HEK293 (cell line): Measurements from ENCODE around the gene TRIM44.

Source experiments
- CTCF ChIA-PET: fragments of 350-600 bp; formaldehyde crosslinking; extraction: SDS; loops from one replicate; lab custom pipeline; 2021; ENCODE audit warnings: antibody characterized with exemption; lab: Yijun Ruan, JAX
- POLR2A ChIA-PET: fragments of 300-600 bp; formaldehyde crosslinking; extraction: SDS; loops from one replicate; lab custom pipeline; 2020; ENCODE audit warnings: antibody characterized with exemption, inconsistent platforms; lab: Yijun Ruan, JAX
- H3K27ac ChIP-seq: fragments of 200-500 bp; sonication (Bioruptor generic); 2 replicates; pipeline ENCODE4 v1.5.1; 2014; ENCODE audit warnings: low read depth, low read length, control low read depth, inconsistent platforms; ENCODE audit errors: extremely low read depth
- H3K36me3 ChIP-seq, 2 experiments: fragments of 200-500 bp in 1 of 2; sonication (Bioruptor generic) in 1 of 2; 1 replicate in 1 of 2; 2 replicates in 1 of 2; pipeline ENCODE4 v1.5.1; 2014 to 2017; ENCODE audit warnings: inconsistent platforms in 2 of 2, low read length in 2 of 2; ENCODE audit not compliant: control insufficient read depth in 2 of 2, insufficient read depth in 1 of 2
- H3K4me1 ChIP-seq: fragments of 200-500 bp; sonication (Bioruptor generic); 2 replicates; pipeline ENCODE4 v1.5.1; 2014; ENCODE audit warnings: mild to moderate bottlenecking, low read length, inconsistent platforms; ENCODE audit not compliant: control insufficient read depth, insufficient read depth
- H3K4me3 ChIP-seq: 2 replicates; pipeline ENCODE4 v1.5.1; 2011; ENCODE audit warnings: low read depth, mild to moderate bottlenecking, control low read depth, low read length, moderate library complexity
- H3K9me3 ChIP-seq: fragments of 200-500 bp; sonication (Bioruptor generic); 2 replicates; pipeline ENCODE4 v1.5.1; 2014; ENCODE audit warnings: low read depth, low read length, inconsistent platforms; ENCODE audit not compliant: control insufficient read depth, insufficient read depth
- BCL11B ChIP-seq: fragments of 450-650 bp; formaldehyde crosslinking; IDR thresholded peaks from 2 replicates; pipeline ENCODE4 v1.5.1; 2016; ENCODE audit warnings: low read depth, missing biosample characterization, missing genetic modification characterization
- GFI1B ChIP-seq: fragments of 450-650 bp; formaldehyde crosslinking; IDR thresholded peaks from 2 replicates; pipeline ENCODE4 v1.5.1; 2016; ENCODE audit warnings: missing biosample characterization, missing genetic modification characterization
- HOXD13 ChIP-seq: sonication (generic); formaldehyde crosslinking; IDR thresholded peaks from 2 replicates; pipeline ENCODE4 v1.8.0; 2022; ENCODE audit warnings: missing genetic modification reagents, borderline replicate concordance
- MYNN ChIP-seq: fragments of 450-650 bp; formaldehyde crosslinking; IDR thresholded peaks from 2 replicates; pipeline ENCODE4 v1.5.1; 2016; ENCODE audit warnings: missing biosample characterization, missing genetic modification characterization, borderline replicate concordance
- OSR2 ChIP-seq: fragments of 450-650 bp; formaldehyde crosslinking; IDR thresholded peaks from 2 replicates; pipeline ENCODE4 v1.5.1; 2016; ENCODE audit warnings: missing biosample characterization, missing genetic modification characterization
- PRDM10 ChIP-seq: fragments of 450-650 bp; formaldehyde crosslinking; IDR thresholded peaks from 2 replicates; pipeline ENCODE4 v1.5.1; 2016; ENCODE audit warnings: missing biosample characterization, missing genetic modification characterization
- REPIN1 ChIP-seq: fragments of 450-650 bp; formaldehyde crosslinking; IDR thresholded peaks from 2 replicates; pipeline ENCODE4 v1.5.1; 2017; ENCODE audit warnings: missing biosample characterization, missing genetic modification characterization, low read depth
- REST ChIP-seq: fragments of 450-650 bp; formaldehyde crosslinking; IDR thresholded peaks from 2 replicates; pipeline ENCODE4 v1.5.1; 2016; ENCODE audit warnings: missing biosample characterization, missing genetic modification characterization
- ZBTB17 ChIP-seq: fragments of 450-650 bp; formaldehyde crosslinking; IDR thresholded peaks from 2 replicates; pipeline ENCODE4 v1.5.1; 2016; ENCODE audit warnings: missing biosample characterization, missing genetic modification characterization
- ZBTB21 ChIP-seq: fragments of 450-650 bp; formaldehyde crosslinking; IDR thresholded peaks from 2 replicates; pipeline ENCODE4 v1.5.1; 2017; ENCODE audit warnings: missing biosample characterization, missing genetic modification characterization
- ZNF114 ChIP-seq: fragments of 450-650 bp; formaldehyde crosslinking; IDR thresholded peaks from 2 replicates; pipeline ENCODE4 v1.5.0; 2017; ENCODE audit warnings: missing biosample characterization, missing genetic modification characterization
- ZNF280C ChIP-seq: fragments of 450-650 bp; formaldehyde crosslinking; IDR thresholded peaks from 2 replicates; pipeline ENCODE4 v1.5.1; 2016; ENCODE audit warnings: missing biosample characterization, missing genetic modification characterization
- ZNF280D ChIP-seq: fragments of 450-650 bp; formaldehyde crosslinking; IDR thresholded peaks from 2 replicates; pipeline ENCODE4 v1.5.1; 2016; ENCODE audit warnings: missing biosample characterization, missing genetic modification characterization
- ZNF514 ChIP-seq: fragments of 450-650 bp; formaldehyde crosslinking; IDR thresholded peaks from 2 replicates; pipeline ENCODE4 v1.5.1; 2016; ENCODE audit warnings: missing biosample characterization, missing genetic modification characterization
- ZNF621 ChIP-seq: fragments of 450-650 bp; formaldehyde crosslinking; IDR thresholded peaks from 2 replicates; pipeline ENCODE4 v1.5.1; 2017; ENCODE audit warnings: missing biosample characterization, missing genetic modification characterization
- ZNF660 ChIP-seq: fragments of 450-650 bp; IDR thresholded peaks from 2 replicates; pipeline ENCODE4 v1.5.1; 2018; ENCODE audit warnings: missing biosample characterization, mild to moderate bottlenecking, missing genetic modification characterization
- ZNF785 ChIP-seq: fragments of 450-650 bp; formaldehyde crosslinking; IDR thresholded peaks from 2 replicates; pipeline ENCODE4 v1.5.1; 2016; ENCODE audit warnings: missing biosample characterization, missing genetic modification characterization
- ZSCAN18 ChIP-seq: fragments of 450-650 bp; formaldehyde crosslinking; IDR thresholded peaks from 2 replicates; pipeline ENCODE4 v1.5.1; 2016; ENCODE audit warnings: missing biosample characterization, missing genetic modification characterization
- ZSCAN23 ChIP-seq: fragments of 450-650 bp; formaldehyde crosslinking; IDR thresholded peaks from 2 replicates; pipeline ENCODE4 v1.5.1; 2016; ENCODE audit warnings: missing biosample characterization, missing genetic modification characterization

The TRIM44 gene

GRCh38 chr11:35629914-35630313, 32.7 kb upstream of the TRIM44 start (continued):
- TF ChIP-seq ZSCAN23 (tag by site-specific recombination) (0 out of 2 replicates have a peak, but pooled peaks have one; percentile 69), PRDM10 (peak; percentile 67)

- H3K36me3 ChIP-seq, result no peaks in the 10 kb centered on the region
- POLR2A ChIA-PET, result no interaction called here
- H3K27ac ChIP-seq, result no peak overlapping the region
- TF ChIP-seq ZBTB17 (no peak), ZNF660 (tag by site-specific recombination) (no peak), ZNF621 (no peak), ZNF514 (tag by site-specific recombination) (no peak), HOXD13 (CRISPR knock-in tag) (no peak), ZNF114 (tag by site-specific recombination) (no peak), ZNF785 (tag by site-specific recombination) (no peak), GFI1B (tag by site-specific recombination) (no peak), ZSCAN18 (tag by site-specific recombination) (no peak), ZNF280D (tag by site-specific recombination) (no peak), REST (tag by site-specific recombination) (no peak), OSR2 (tag by site-specific recombination) (no peak), ZNF280C (tag by site-specific recombination) (no peak), PRDM10 (no peak), MYNN (tag by site-specific recombination) (no peak), ZBTB21 (tag by site-specific recombination) (no peak), BCL11B (tag by site-specific recombination) (no peak), REPIN1 (tag by site-specific recombination) (no peak)
These were observed 30.7 kb upstream of the TRIM44 start for GRCh38 chr11:35631891-35632290.

More at GRCh38 chr11:35631891-35632290, 30.7 kb upstream of the TRIM44 start:
- Histone ChIP-seq H3K9me3 (no peaks in the 10 kb centered on the region), H3K4me1 (no peaks in the 10 kb centered on the region), H3K4me3 (no peak overlapping the region)
- CTCF ChIA-PET, result no interaction called here
